NAMALWA (cell line): ENCODE results near the gene STOML2.

ENCODE experiments used
- DNase-seq: peaks from one replicate; pipeline ENCODE4 v3.0.0-alpha.2; 2015; ENCODE audit warnings: low spot score

STOML2 gene

GRCh38 chr9:35107297-35108290 is 4.7 kb upstream of the STOML2 start:
- no peak for DNase-seq

DNA sequence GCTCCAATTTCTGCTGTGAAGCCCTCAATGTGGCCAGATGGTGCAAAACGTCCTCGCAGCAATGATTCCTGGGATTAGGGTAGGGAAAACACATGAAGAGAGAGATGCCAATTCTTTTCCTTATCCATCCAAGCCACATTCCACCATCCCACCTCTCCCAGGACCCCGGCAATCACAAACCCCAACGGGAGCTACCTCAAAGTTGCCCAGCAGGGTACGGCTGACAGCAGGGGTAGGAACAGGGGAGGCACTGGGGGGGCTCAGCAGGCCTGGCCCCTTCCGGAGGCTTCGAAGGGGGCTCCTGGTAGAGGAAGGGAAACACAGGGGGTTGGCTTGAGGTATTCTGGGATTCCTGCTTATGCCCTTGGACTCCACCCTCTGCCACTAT is 3.4 kb upstream of the STOML2 start:
- DNase-seq, result no peak

DNA sequence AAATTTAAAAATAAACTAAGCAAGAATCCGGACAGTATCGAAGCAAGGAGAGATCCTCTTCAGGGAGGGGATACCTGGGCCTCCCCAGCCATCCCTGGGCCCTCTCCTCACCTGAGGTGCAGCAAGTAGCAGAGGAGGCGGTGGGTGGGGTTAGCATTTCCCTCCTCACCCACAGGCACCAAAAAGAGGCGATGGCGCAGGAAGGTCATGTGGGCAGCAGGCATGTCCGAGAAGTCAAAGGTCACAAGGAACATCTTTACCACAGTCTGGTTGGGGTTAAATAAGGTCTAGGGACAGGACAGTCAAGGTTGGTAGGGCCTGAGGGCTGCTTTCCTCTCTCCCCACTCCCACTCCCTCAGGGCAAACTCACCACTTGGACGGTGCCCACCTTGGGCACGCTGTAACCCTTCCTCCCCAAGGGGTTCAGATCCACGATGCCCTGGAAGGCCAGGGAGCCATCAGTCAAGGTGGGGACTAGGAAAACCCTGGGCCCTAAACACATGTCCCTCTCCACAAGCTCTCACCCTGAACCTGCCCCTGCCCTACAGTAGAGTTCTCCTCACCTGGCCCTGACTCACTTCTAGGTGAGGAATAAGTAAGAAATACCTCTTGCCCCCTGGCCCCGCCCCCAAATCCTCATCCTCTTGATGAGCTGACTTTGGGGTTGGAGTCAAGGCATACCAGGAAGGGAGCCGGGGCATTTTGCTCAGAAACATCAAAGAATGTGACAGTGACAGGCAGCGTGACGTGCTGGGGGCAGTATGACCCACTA is 2.8 kb upstream of the STOML2 start:
- DNase-seq, result no peak

- DNase-seq, result no peak
Observed at GRCh38 chr9:35105126-35105525, 2.2 kb upstream of the STOML2 start.

- DNase-seq, result no peak
Observed at GRCh38 chr9:35104586-35104985, 1.7 kb upstream of the STOML2 start.

- no peak for DNase-seq
Observed at GRCh38 chr9:35103660-35104191, 795 bp upstream of the STOML2 start.

DNA sequence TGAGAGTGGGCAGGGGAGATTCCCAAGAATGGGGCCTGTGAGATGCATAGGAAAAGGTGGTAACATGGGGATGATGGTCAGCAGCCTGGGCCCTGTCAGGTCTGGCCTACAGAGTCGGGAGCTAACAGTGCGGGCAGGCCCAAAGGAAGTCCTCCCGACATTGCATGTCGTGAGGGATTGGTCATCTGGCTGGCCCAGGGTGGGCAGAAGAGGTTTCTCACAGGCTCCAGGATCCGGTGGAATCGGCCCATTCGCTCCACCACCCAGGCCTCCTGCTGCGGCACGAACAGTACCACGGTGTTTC is 514 bp downstream of the STOML2 start:
- DNase-seq, result no peak

- no peak for DNase-seq
Observed at GRCh38 chr9:35097573-35097972, 5.4 kb downstream of the STOML2 start.

GRCh38 chr9:35096035-35096849 is 6.7 kb downstream of the STOML2 start, which contains the start of gene PIGO:
Gene PIGO, minus strand, starts transcription at chr9:35096591. Its CDS starts 1,026 bp downstream, at chr9:35095565.
- peak; percentile 91 for DNase-seq

GRCh38 chr9:35091536-35091935 is 11.4 kb downstream of the STOML2 start:
- DNase-seq, result no peak

DNA sequence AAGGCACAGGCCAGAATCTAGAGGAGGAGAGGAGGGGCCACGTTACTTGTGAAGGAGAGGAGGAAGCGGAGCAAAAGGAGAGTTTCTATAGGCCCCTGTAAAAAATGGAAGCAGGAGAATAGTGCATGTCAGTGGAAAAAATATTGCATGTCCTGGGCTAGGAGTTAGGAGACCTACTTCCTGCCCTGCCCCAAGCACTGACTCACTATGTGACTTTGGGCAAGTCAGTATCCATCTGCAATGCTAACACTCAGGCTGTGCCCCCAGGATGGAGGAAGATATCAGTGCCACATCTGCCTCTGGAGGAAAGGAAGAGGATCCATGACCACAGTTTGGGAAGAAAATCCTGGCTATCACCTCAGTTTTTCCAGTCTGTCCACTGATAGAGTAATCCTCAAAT is 13.5 kb downstream of the STOML2 start:
- DNase-seq, result no peak

- no peak for DNase-seq
Observed at GRCh38 chr9:35085078-35085477, 17.9 kb downstream of the STOML2 start.

GRCh38 chr9:35079426-35080341 is 23.2 kb downstream of the STOML2 start, which contains the start of gene FANCG:
Gene FANCG, minus strand, starts transcription at chr9:35079942. Its CDS starts 418 bp downstream, at chr9:35079524.
- peak; percentile 93 for DNase-seq

- no peak for DNase-seq
Observed at GRCh38 chr9:35079041-35079425, 23.9 kb downstream of the STOML2 start.

GRCh38 chr9:35078066-35078465 is 24.9 kb downstream of the STOML2 start:
- no peak for DNase-seq

DNA sequence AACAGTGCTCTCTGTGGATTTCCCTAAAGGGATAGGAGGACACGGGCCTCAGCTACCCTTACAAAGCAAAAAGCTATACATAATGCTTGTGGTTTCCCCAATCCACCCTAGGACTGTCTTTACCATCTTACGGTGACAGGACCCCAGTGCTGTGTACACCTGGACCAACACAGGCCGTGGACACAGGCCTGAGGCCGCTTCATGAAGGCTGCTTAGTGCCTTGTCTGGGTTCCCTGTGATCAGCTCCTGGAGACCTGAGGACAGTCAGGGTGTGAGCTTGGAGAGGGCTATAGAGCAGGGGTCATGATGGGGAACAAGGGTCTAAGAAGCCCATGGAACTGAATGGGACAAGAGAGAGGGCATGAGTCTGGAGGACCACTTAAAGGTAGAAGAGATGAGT is 26.1 kb downstream of the STOML2 start:
- no peak for DNase-seq

DNA sequence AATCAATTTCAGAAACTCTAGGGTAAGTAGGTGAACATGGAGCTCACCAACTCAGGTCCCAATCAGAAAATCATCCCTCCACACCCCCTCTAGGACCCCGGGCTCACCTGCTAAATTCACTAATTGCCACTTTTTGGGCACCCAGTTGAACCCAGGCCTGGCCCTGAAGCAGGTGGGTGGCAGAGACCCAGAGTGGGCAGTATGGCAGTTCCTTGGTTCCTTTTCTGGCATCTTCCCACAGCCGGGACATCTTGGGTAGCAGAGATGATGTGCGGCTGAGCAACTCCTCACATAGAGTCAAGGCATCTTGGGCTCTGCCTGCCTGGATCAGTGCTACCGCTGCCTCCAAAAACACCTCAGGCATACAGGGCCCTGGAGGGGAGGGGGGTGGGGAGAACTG is 27.6 kb downstream of the STOML2 start:
- DNase-seq, result no peak

GRCh38 chr9:35074791-35075190 is 28.1 kb downstream of the STOML2 start:
- no peak for DNase-seq

GRCh38 chr9:35074141-35074540 is 28.8 kb downstream of the STOML2 start:
- no peak for DNase-seq

GRCh38 chr9:35073279-35073612 is 29.7 kb downstream of the STOML2 start:
- DNase-seq, result no peak
